HepG2 (cell line): ENCODE results near the gene CAGE1. TPM values are rescaled to one million over a fixed set of nuclear protein-coding genes. Genes with fewer than 3 reads are reported as not detected.
A peak's percentile ranks its signal among the peaks of the same experiment; 100 is the strongest.

Source experiments
- ATAC-seq: fragments of 200-7000 bp; cut with Tn5 transposase; 3 replicates; pipeline ENCODE4 v1.9.1; 2020; ENCODE audit warnings: mild to moderate bottlenecking, moderate library complexity
- BruUV-seq: library from RNA; stranded (reverse); fragments of 400-500 nt; replicated peaks from 2 replicates; lab custom pipeline; 2021; lab: Mats Ljungman, UMichigan
- CTCF ChIA-PET: fragments of 300-600 bp; formaldehyde crosslinking; extraction: SDS; loops from one replicate; lab custom pipeline; 2021; ENCODE audit warnings: low total read pairs, inconsistent platforms, low intra/inter-chr PET ratio; lab: Yijun Ruan, JAX
- POLR2A ChIA-PET: fragments of 350-600 bp; sonication (Branson Sonifier 250); formaldehyde crosslinking; loops from one replicate; lab custom pipeline; 2020; ENCODE audit warnings: antibody characterized with exemption, inconsistent platforms; lab: Yijun Ruan, JAX
- DNase-seq: peaks from one replicate; pipeline ENCODE4 v3.0.0-alpha.2; 2015; ENCODE audit warnings: low spot score
- FAIRE-seq: peaks from 3 replicates; lab custom pipeline; 2011; peaks lifted over from hg19 to GRCh38; lab: Jason Lieb, UNC
- H2AFZ ChIP-seq: one replicate; pipeline ENCODE4 v1.6.1; 2011; ENCODE audit warnings: low read length, inconsistent platforms
- H3K27ac ChIP-seq: fragments of 300-600 bp; 3 replicates; pipeline ENCODE4 v1.8.0; 2011; ENCODE audit warnings: mixed run types, mild to moderate bottlenecking, mixed read lengths, low read length, inconsistent platforms; ENCODE audit not compliant: insufficient read depth; ENCODE audit errors: extremely low read length
- H3K27me3 ChIP-seq, 2 experiments: fragments of 200-600 bp in 1 of 2; 2 replicates in 1 of 2; 3 replicates in 1 of 2; pipeline versions ENCODE4 v1.6.0 to v1.8.0; 2011; ENCODE audit warnings: low read length in 2 of 2, mild to moderate bottlenecking in 2 of 2, moderate library complexity in 2 of 2, inconsistent platforms in 1 of 2; ENCODE audit not compliant: insufficient read depth in 2 of 2, control insufficient read depth in 1 of 2
- H3K36me3 ChIP-seq, 2 experiments: fragments of 200-600 bp in 1 of 2; replicated peaks in 1 of 2; 2 replicates in 1 of 2; 3 replicates in 1 of 2; pipeline versions ENCODE4 v1.5.1 to v1.8.0; 2011; ENCODE audit warnings: low read length in 2 of 2, inconsistent platforms in 1 of 2; ENCODE audit not compliant: insufficient read depth in 2 of 2, control insufficient read depth in 1 of 2
- H3K4me1 ChIP-seq: 2 replicates; pipeline ENCODE4 v1.5.1; 2012; ENCODE audit warnings: low read length, inconsistent platforms; ENCODE audit not compliant: insufficient read depth
- H3K4me2 ChIP-seq: 2 replicates; pipeline ENCODE4 v1.6.0; 2011; ENCODE audit warnings: low read depth, low read length, inconsistent platforms
- H3K4me3 ChIP-seq, 3 experiments: fragments of 200-600 bp in 1 of 3; sonication (generic), shearing (Covaris generic) in 1 of 3; replicated peaks in 1 of 3; 2 replicates each; pipeline ENCODE4 v1.5.1; 2011 to 2016; ENCODE audit warnings: low read length in 3 of 3, inconsistent platforms in 2 of 3, low read depth in 2 of 3, mild to moderate bottlenecking in 2 of 3, control low read depth in 1 of 3, mixed read lengths in 1 of 3; ENCODE audit not compliant: insufficient read depth in 1 of 3
- H3K79me2 ChIP-seq: one replicate; pipeline ENCODE4 v1.6.1; 2011; ENCODE audit warnings: low read length, inconsistent platforms; ENCODE audit not compliant: insufficient read depth
- H3K9ac ChIP-seq: 2 replicates; pipeline ENCODE4 v1.6.0; 2011; ENCODE audit warnings: mild to moderate bottlenecking, low read depth, low read length, inconsistent platforms; ENCODE audit not compliant: insufficient read depth
- H3K9me3 ChIP-seq: 2 replicates; pipeline ENCODE4 v1.5.1; 2012; ENCODE audit warnings: mild to moderate bottlenecking, low read length
- H4K20me1 ChIP-seq: 2 replicates; pipeline ENCODE4 v1.6.0; 2011; ENCODE audit warnings: inconsistent platforms, mild to moderate bottlenecking, low read length, moderate library complexity; ENCODE audit not compliant: insufficient read depth
- ATM ChIP-seq: fragments of 450-650 bp; IDR thresholded peaks from 2 replicates; pipeline ENCODE4 v1.7.1; 2017; ENCODE audit warnings: mild to moderate bottlenecking, borderline replicate concordance
- HNRNPL ChIP-seq: fragments of 200-400 bp; formaldehyde crosslinking; IDR thresholded peaks from 2 replicates; pipeline ENCODE4 v1.6.1; 2017; ENCODE audit warnings: mild to moderate bottlenecking, low read depth, low read length
- MEIS1 ChIP-seq: sonication (generic); formaldehyde crosslinking; IDR thresholded peaks from 2 replicates; pipeline ENCODE4 v1.9.0; 2021; ENCODE audit warnings: mild to moderate bottlenecking, missing genetic modification reagents, moderate library complexity, borderline replicate concordance
- NFIB ChIP-seq: sonication (generic); formaldehyde crosslinking; IDR thresholded peaks from 2 replicates; pipeline ENCODE4 v1.9.0; 2021; ENCODE audit warnings: missing genetic modification reagents, mild to moderate bottlenecking, borderline replicate concordance
- PATZ1 ChIP-seq: sonication (generic); formaldehyde crosslinking; IDR thresholded peaks from 2 replicates; pipeline ENCODE4 v1.4.0; 2020; ENCODE audit warnings: missing genetic modification reagents
- PPARG ChIP-seq: conservative IDR thresholded peaks from 2 replicates; pipeline ENCODE4 v1.6.1; 2016; ENCODE audit warnings: missing biosample characterization, missing genetic modification reagents
- PRPF4 ChIP-seq: fragments of 200-400 bp; formaldehyde crosslinking; IDR thresholded peaks from 2 replicates; pipeline ENCODE4 v1.6.1; 2016; ENCODE audit warnings: low read length, low read depth; ENCODE audit not compliant: poor library complexity, severe bottlenecking
- SMARCC2 ChIP-seq: fragments of 450-650 bp; IDR thresholded peaks from 2 replicates; pipeline ENCODE4 v1.6.1; 2017; ENCODE audit warnings: antibody characterized with exemption, mild to moderate bottlenecking
- SNRNP70 ChIP-seq: fragments of 200-400 bp; formaldehyde crosslinking; IDR thresholded peaks from 2 replicates; pipeline ENCODE4 v1.6.1; 2017; ENCODE audit warnings: mild to moderate bottlenecking, low read depth, low read length, moderate library complexity
- TCF12 ChIP-seq, 2 experiments: fragments of 450-650 bp in 1 of 2; sonication (generic) in 1 of 2; formaldehyde crosslinking in 1 of 2; IDR thresholded peaks; 2 replicates each; pipeline versions ENCODE4 v1.6.1 to v1.8.0; 2017 to 2022; ENCODE audit warnings: antibody characterized with exemption in 1 of 2, mild to moderate bottlenecking in 1 of 2, missing genetic modification reagents in 1 of 2, moderate library complexity in 1 of 2
- ZNF207 ChIP-seq: fragments of 450-650 bp; IDR thresholded peaks from 2 replicates; pipeline ENCODE4 v1.6.1; 2016; ENCODE audit warnings: antibody characterized with exemption, borderline replicate concordance
- ZNF253 ChIP-seq: sonication (generic); formaldehyde crosslinking; IDR thresholded peaks from 2 replicates; pipeline ENCODE4 v1.8.0; 2022; ENCODE audit warnings: mild to moderate bottlenecking, missing genetic modification reagents, borderline replicate concordance
- ZNF33B ChIP-seq: sonication (generic); formaldehyde crosslinking; IDR thresholded peaks from 2 replicates; pipeline ENCODE4 v1.5.1; 2020; ENCODE audit warnings: mild to moderate bottlenecking, missing genetic modification reagents
- ZNF614 ChIP-seq: IDR thresholded peaks from 2 replicates; pipeline ENCODE4 v1.6.1; 2018; ENCODE audit warnings: missing biosample characterization, missing genetic modification reagents, inconsistent platforms, borderline replicate concordance
- WGBS: methylation state at CpG from one replicate; pipeline ENCODE4 v1.1.6; 2017; ENCODE audit warnings: low lambda C conversion rate; 5-methylcytosine and 5-hydroxymethylcytosine counted together
- in situ Hi-C: cut with HindIII; loops from 2 replicates; pipeline ENCODE4 v1.10.0; 2017; ENCODE audit warnings: low pct_unique_long_range_greater_than_20kb; ENCODE audit not compliant: extremely low pct_ligation_motif_present
- intact Hi-C: fragments of 100-400 bp; cut with micrococcal nuclease; formaldehyde crosslinking; loops from one replicate; pipeline ENCODE4 v1.10.0; 2022; ENCODE audit not compliant: unreplicated experiment
- polyA plus RNA-seq, 8 experiments: library from polyadenylated mRNA; depleted of rRNA in 3 of 8; stranded (reverse) in 7 of 8; unstranded in 1 of 8; fragments of >200 nt; fragmentation: Illumina TruSeq in 4 of 8; extraction: Trizol in 4 of 8; gene quantifications; 2 replicates each; pipeline versions ENCODE4 v1.2.1 to v1.2.3, GENCODE V29; 2011 to 2016; ENCODE audit warnings: low read depth in 4 of 8, missing spikeins in 1 of 8, mixed read lengths in 1 of 8; ENCODE audit not compliant: insufficient read depth in 1 of 8
- total RNA-seq, 5 experiments: library from RNA; depleted of rRNA; stranded (reverse); fragments of >200 nt; fragmentation: Illumina TruSeq; extraction: Trizol; gene quantifications; 2 replicates each; pipeline ENCODE4 v1.2.3, GENCODE V29; 2016; ENCODE audit warnings: low read depth in 1 of 5
- TF ChIP-seq, protein P1 (sequence below): sonication (generic); formaldehyde crosslinking; IDR thresholded peaks from 2 replicates; pipeline ENCODE4 v1.5.1; 2020; ENCODE audit warnings: missing genetic modification reagents, mild to moderate bottlenecking, borderline replicate concordance
- TF ChIP-seq, protein P2 (sequence below): sonication (generic); formaldehyde crosslinking; IDR thresholded peaks from 2 replicates; pipeline ENCODE4 v1.5.1; 2020; ENCODE audit warnings: mild to moderate bottlenecking, missing genetic modification reagents, borderline replicate concordance

Gene CAGE1
- total and polyA plus RNA-seq, 2 of the 13 experiments (the other 11 are each of a cell fraction or from before 2014, with no cell fraction given): 0.03 to 0.15 TPM

DNA sequence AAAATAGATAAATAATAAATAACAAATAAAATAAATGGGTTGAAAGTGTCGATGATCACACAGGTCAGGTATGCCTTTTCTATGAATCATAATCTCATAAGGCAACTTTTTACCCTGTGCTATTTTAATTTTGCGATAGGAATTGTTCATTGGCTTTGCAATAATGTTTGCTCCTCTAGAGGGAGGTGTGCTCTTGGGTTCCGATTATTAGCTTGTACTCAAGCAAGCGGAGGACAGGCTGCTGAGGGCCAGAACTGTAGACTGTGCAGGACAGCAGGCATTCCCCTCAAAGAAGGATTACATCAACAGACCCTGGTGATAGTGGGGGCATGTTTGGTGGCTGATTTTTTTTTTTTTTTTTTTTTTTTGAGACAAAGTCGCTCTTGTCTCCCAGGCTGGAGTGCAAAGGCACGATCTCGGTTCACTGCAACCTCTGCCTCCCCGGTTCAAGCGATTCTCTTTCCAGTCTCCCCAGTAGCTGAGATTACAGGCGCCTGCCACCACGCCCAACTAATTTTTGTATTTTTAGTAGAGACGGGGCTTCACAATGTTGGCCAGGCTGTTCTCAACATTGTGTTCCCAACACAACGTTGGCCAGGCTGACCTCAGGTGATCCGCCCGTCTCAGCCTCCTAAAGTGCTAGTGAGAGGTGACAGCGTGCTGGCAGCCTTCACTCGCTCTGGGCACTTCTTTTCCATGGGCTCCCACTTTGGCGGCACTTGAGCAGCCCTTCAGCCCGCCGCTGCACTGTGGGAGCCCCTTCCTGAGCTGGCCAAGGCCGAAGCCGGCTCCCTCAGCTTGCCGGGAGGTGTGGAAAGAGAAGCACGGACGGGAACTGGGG is 35.6 kb upstream of the CAGE1 start:
- H3K27ac ChIP-seq: no peak overlapping the region
- TF ChIP-seq NFIB (CRISPR knock-in tag) (no peak), ZNF33B (CRISPR knock-in tag) (no peak), SMARCC2 (no peak), ZNF614 (CRISPR knock-in tag) (peak; percentile 77; the same call in 1 of the 2 replicates), ZNF207 (no peak), TCF12 (IDR thresholded peaks at IDR 0.05) (no peak), TCF12 (CRISPR knock-in tag; IDR thresholded peaks at IDR 0.05) (no peak), MEIS1 (CRISPR knock-in tag) (no peak), PPARG (CRISPR knock-in tag) (no peak), SNRNP70 (no peak), ATM (no peak), PATZ1 (CRISPR knock-in tag) (peak; percentile 43), HNRNPL (no peak), PRPF4 (no peak), ZNF253 (no peak)
- TF ChIP-seq, protein P1, sequence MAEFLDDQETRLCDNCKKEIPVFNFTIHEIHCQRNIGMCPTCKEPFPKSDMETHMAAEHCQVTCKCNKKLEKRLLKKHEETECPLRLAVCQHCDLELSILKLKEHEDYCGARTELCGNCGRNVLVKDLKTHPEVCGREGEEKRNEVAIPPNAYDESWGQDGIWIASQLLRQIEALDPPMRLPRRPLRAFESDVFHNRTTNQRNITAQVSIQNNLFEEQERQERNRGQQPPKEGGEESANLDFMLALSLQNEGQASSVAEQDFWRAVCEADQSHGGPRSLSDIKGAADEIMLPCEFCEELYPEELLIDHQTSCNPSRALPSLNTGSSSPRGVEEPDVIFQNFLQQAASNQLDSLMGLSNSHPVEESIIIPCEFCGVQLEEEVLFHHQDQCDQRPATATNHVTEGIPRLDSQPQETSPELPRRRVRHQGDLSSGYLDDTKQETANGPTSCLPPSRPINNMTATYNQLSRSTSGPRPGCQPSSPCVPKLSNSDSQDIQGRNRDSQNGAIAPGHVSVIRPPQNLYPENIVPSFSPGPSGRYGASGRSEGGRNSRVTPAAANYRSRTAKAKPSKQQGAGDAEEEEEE: no peak
- TF ChIP-seq, protein P2, sequence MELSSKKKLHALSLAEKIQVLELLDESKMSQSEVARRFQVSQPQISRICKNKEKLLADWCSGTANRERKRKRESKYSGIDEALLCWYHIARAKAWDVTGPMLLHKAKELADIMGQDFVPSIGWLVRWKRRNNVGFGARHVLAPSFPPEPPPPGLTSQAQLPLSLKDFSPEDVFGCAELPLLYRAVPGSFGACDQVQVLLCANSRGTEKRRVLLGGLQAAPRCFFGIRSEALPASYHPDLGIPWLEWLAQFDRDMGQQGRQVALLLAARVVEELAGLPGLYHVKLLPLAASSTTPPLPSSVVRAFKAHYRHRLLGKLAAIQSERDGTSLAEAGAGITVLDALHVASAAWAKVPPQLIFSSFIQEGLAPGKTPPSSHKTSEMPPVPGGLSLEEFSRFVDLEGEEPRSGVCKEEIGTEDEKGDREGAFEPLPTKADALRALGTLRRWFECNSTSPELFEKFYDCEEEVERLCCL: no peak

More for the DNA sequence above, 35.6 kb upstream of the CAGE1 start:
- Histone ChIP-seq H3K79me2 (no peaks in the 10 kb centered on the region), H3K9ac (no peak overlapping the region), H4K20me1 (no peaks in the 10 kb centered on the region), H3K4me3 (no peak overlapping the region), H3K4me1 (peaks cover 24% of the 10 kb centered on the region), H3K27me3 (no peaks in the 10 kb centered on the region), H2AFZ (no peak overlapping the region), H3K36me3 (no peaks in the 10 kb centered on the region), H3K9me3 (no peaks in the 10 kb centered on the region), H3K4me2 (peak overlapping the region; percentile 28; the same call in 1 of the 2 replicates)
- intact Hi-C loops: loop anchor here (1.0 to 2.0 kb wide), 4 partner anchors 118 to 190 kb away; partner anchors contain the start of gene SNRNP48
- DNase-seq (peak; percentile 79), FAIRE-seq (peak; percentile 53), ATAC-seq (peak; percentile 85)
- 68% methylated on average over 25 of the region's 25 CpGs for WGBS
- in situ Hi-C loops: no loop called here
- ChIA-PET CTCF (interaction anchor here (1.7 kb wide), 1 partner anchor 190 kb away, joined by 10 read pairs; no protein-coding TSS in a partner anchor), POLR2A (interaction anchor here (0.7 to 4.7 kb wide), 9 partner anchors 38 to 166 kb away, joined by 3 to 42 read pairs (median 11); partner anchors contain the start of genes DSP and SNRNP48)
- BruUV-seq: no TSS peak
